HT-29 (cell line): Measurements from ENCODE around the gene DERL3. TPM values are rescaled to one million over a fixed set of nuclear protein-coding genes. Genes with fewer than 3 reads are reported as not detected.

Experiments used
- DNase-seq: peaks from one replicate; pipeline ENCODE4 v3.0.0-alpha.2; 2015; ENCODE audit warnings: low spot score
- total RNA-seq: library from RNA; depleted of rRNA; stranded (reverse); fragments of >200 nt; shearing (Covaris generic); gene quantifications from 2 replicates; pipeline ENCODE4 v1.2.3, GENCODE V29; 2014

DERL3 gene
- total RNA-seq, 1 experiment from 2014 or later: 0.79 TPM

GRCh38 chr22:23847310-23847920 is 8.6 kb upstream of the DERL3 start:
- no peak for DNase-seq

GRCh38 chr22:23846081-23846469 is 7.3 kb upstream of the DERL3 start:
- DNase-seq: no peak

- DNase-seq: no peak
These were observed 6.7 kb upstream of the DERL3 start for GRCh38 chr22:23845265-23846080.

- no peak for DNase-seq
These were observed 6.0 kb upstream of the DERL3 start for GRCh38 chr22:23844739-23845202.

GRCh38 chr22:23842599-23842998 is 3.8 kb upstream of the DERL3 start:
- DNase-seq: no peak

GRCh38 chr22:23841736-23842445 is 3.1 kb upstream of the DERL3 start:
- no peak for DNase-seq

- DNase-seq: no peak
These were observed 2.5 kb upstream of the DERL3 start for GRCh38 chr22:23841292-23841691.

GRCh38 chr22:23840026-23840425 is 1.2 kb upstream of the DERL3 start:
- DNase-seq: no peak

GRCh38 chr22:23837911-23838680 is 710 bp downstream of the DERL3 start:
- no peak for DNase-seq

- DNase-seq: no peak
These were observed 1.3 kb downstream of the DERL3 start for GRCh38 chr22:23837496-23837859.

GRCh38 chr22:23836692-23837495 is 1.9 kb downstream of the DERL3 start:
- DNase-seq: no peak

GRCh38 chr22:23836281-23836680 is 2.5 kb downstream of the DERL3 start:
- no peak for DNase-seq

GRCh38 chr22:23835484-23836144 is 3.2 kb downstream of the DERL3 start:
- no peak for DNase-seq

GRCh38 chr22:23834793-23835483 is 3.9 kb downstream of the DERL3 start:
- DNase-seq: no peak

GRCh38 chr22:23834406-23834792 is 4.4 kb downstream of the DERL3 start:
- DNase-seq: no peak

GRCh38 chr22:23833911-23834317 is 4.9 kb downstream of the DERL3 start:
- DNase-seq: no peak

GRCh38 chr22:23833017-23833751 is 5.6 kb downstream of the DERL3 start:
- DNase-seq: no peak

GRCh38 chr22:23832226-23833016 is 6.4 kb downstream of the DERL3 start:
- DNase-seq: no peak
